OCI-LY3 (cell line): Measurements from ENCODE around the gene TAS2R41.

Experiments
- H2AFZ ChIP-seq: fragments of 200-600, 300-600 bp; shearing (Covaris generic); 2 replicates; pipeline ENCODE4 v1.6.0; 2014; ENCODE audit warnings: antibody characterized with exemption, low read depth, low read length
- H3K27ac ChIP-seq: fragments of 200-600, 300-600 bp; sonication (generic); 2 replicates; pipeline ENCODE4 v1.5.1; 2014; ENCODE audit warnings: mild to moderate bottlenecking, low read length, moderate library complexity, mixed read lengths
- H3K27me3 ChIP-seq: fragments of 200-600, 300-600 bp; sonication (generic); 2 replicates; pipeline ENCODE4 v1.6.1; 2014; ENCODE audit warnings: low read depth, low read length, mixed read lengths
- H3K36me3 ChIP-seq: fragments of 200-600, 300-600 bp; sonication (generic); replicated peaks from 2 replicates; pipeline ENCODE3; 2014; ENCODE audit warnings: low read depth, low read length, mixed read lengths
- H3K4me1 ChIP-seq: fragments of 300-600, 200-600 bp; sonication (generic); 2 replicates; pipeline ENCODE4 v1.6.1; 2014; ENCODE audit warnings: low read length, mixed read lengths
- H3K4me2 ChIP-seq: fragments of 200-600, 300-600 bp; sonication (generic); 2 replicates; pipeline ENCODE4 v1.6.1; 2014; ENCODE audit warnings: low read length, mixed read lengths
- H3K4me3 ChIP-seq: fragments of 300-600, 200-600 bp; sonication (generic); 2 replicates; pipeline ENCODE4 v1.5.1; 2014; ENCODE audit warnings: antibody characterized with exemption, mild to moderate bottlenecking, low read length, moderate library complexity
- H3K79me2 ChIP-seq: fragments of 300-600, 200-600 bp; shearing (Covaris generic); 2 replicates; pipeline ENCODE4 v1.6.1; 2014; ENCODE audit warnings: mild to moderate bottlenecking, low read length, mixed read lengths
- H3K9ac ChIP-seq: fragments of 300-600, 200-600 bp; shearing (Covaris generic); 2 replicates; pipeline ENCODE4 v1.6.0; 2014; ENCODE audit warnings: mild to moderate bottlenecking, low read length, moderate library complexity
- H3K9me3 ChIP-seq: fragments of 200-600, 300-600 bp; shearing (Covaris generic); 2 replicates; pipeline ENCODE4 v1.6.1; 2014; ENCODE audit warnings: low read length, mixed read lengths; ENCODE audit not compliant: insufficient read depth
- H4K20me1 ChIP-seq: fragments of 200-600, 300-600 bp; sonication (generic); 2 replicates; pipeline ENCODE4 v1.6.1; 2016; ENCODE audit warnings: low read length, mixed read lengths; ENCODE audit not compliant: insufficient read depth
- EZH2phosphoT487 ChIP-seq: fragments of 200-600 bp; shearing (Covaris generic); IDR thresholded peaks from 2 replicates; pipeline ENCODE4 v1.6.1; 2018; ENCODE audit warnings: antibody characterized with exemption, mixed run types, low read depth
- TF ChIP-seq, protein P1 (sequence below): fragments of 200-600, 300-600 bp; sonication (generic); IDR thresholded peaks from 2 replicates; pipeline ENCODE4 v1.5.1; 2014; ENCODE audit warnings: antibody characterized with exemption, low read length, low read depth

TAS2R41 gene

DNA sequence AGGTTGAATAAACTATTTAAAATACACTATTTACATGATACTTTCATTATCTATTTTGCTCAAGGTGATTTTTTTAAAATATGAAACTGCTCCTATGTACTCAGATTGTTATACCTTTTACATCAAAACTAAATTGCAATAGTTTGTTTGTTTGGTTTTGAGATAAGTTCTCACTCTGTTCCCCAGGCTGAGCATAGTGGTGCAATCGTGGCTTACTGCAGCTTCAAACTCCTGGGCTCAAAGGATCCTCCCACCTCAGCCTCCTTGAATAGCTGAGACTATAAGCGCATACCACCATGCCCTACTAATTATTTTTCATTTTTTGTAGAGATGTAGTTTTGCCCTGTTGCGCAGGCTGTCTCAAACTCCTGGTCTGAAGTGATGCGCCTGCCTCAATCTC lies 21.7 kb upstream of the TAS2R41 start:
- no peaks in the 10 kb centered on the region for H3K4me1 ChIP-seq
- H3K36me3 ChIP-seq = no peaks in the 10 kb centered on the region
- TF ChIP-seq, protein P1, sequence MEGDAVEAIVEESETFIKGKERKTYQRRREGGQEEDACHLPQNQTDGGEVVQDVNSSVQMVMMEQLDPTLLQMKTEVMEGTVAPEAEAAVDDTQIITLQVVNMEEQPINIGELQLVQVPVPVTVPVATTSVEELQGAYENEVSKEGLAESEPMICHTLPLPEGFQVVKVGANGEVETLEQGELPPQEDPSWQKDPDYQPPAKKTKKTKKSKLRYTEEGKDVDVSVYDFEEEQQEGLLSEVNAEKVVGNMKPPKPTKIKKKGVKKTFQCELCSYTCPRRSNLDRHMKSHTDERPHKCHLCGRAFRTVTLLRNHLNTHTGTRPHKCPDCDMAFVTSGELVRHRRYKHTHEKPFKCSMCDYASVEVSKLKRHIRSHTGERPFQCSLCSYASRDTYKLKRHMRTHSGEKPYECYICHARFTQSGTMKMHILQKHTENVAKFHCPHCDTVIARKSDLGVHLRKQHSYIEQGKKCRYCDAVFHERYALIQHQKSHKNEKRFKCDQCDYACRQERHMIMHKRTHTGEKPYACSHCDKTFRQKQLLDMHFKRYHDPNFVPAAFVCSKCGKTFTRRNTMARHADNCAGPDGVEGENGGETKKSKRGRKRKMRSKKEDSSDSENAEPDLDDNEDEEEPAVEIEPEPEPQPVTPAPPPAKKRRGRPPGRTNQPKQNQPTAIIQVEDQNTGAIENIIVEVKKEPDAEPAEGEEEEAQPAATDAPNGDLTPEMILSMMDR = no peak
- TF ChIP-seq EZH2phosphoT487 = no peak
- H3K9ac ChIP-seq = no peak overlapping the region
- H3K27ac ChIP-seq = no peak overlapping the region
- H2AFZ ChIP-seq = no peak overlapping the region
- H3K27me3 ChIP-seq = peaks cover 44% of the 10 kb centered on the region
- no peaks in the 10 kb centered on the region for H4K20me1 ChIP-seq
- no peaks in the 10 kb centered on the region for H3K9me3 ChIP-seq
- H3K4me3 ChIP-seq = no peak overlapping the region
- H3K4me2 ChIP-seq = no peak overlapping the region
- no peaks in the 10 kb centered on the region for H3K79me2 ChIP-seq

DNA sequence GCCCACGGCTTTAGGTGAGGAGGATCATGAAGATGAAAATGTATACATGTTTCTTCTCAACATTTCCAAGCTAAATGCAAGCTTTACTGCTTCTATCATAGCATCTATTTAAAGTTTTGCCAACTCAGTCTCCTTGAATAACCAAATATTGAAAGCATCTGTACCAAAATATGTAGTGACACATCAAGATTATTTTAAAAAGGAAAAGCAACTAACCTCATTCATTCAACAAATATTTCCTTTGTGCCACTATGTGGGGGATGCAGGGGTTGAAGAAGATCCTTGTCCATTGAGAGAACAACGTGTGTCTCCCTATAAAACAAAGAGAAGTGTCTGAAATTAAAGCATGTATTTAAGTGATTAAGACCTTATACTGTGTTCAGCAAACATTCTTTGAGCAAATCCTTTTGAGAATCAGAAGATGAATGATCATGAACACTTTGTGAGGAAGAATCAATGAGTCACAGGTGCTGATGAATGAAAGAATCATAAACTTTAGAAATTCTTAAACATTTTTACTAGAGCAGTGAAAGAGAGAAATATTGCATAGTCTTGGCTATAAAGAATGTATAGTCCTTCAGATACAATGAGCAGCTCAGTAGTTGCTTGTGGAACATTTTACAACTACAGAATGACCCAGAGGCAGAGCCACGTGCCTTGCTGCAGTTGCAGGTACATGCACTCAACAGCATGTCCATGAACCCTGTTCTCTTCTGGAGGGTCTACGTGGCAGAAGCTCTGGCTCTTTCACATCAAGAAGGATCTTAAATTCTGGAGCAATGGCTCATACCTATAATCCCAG lies 20.5 kb upstream of the TAS2R41 start:
- Histone ChIP-seq H3K27ac (no peak overlapping the region), H3K27me3 (peaks cover 32% of the 10 kb centered on the region), H4K20me1 (no peaks in the 10 kb centered on the region), H2AFZ (no peak overlapping the region), H3K4me2 (no peak overlapping the region), H3K36me3 (no peaks in the 10 kb centered on the region), H3K4me1 (no peaks in the 10 kb centered on the region), H3K9me3 (peaks cover 4% of the 10 kb centered on the region; the same call in 1 of the 2 replicates), H3K79me2 (no peaks in the 10 kb centered on the region), H3K9ac (no peak overlapping the region), H3K4me3 (no peak overlapping the region)
- TF ChIP-seq, protein P1 = no peak
- no peak for TF ChIP-seq EZH2phosphoT487

DNA sequence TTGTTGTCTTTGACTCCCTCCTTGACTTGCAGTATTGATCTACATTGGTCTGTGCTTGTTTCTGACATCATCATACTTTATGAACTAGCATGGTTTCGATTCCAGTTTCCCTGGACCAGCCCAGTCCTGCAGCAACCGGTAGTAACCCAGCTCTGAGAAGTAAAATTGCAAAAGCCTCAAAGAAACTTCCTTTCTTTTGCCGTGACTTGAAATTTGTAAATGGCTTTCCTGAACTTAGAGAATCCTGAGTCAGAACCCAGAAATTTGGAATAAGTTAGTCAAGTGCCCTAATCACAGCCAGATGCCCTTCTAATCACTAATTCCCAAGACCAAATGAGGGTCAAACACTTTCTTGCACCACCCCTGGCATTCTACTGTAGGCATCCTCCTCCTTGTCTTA lies 19.4 kb upstream of the TAS2R41 start:
- TF ChIP-seq, protein P1 = no peak
- no peak for TF ChIP-seq EZH2phosphoT487
- Histone ChIP-seq H3K36me3 (no peaks in the 10 kb centered on the region), H3K27me3 (peaks cover 24% of the 10 kb centered on the region), H2AFZ (no peak overlapping the region; the same call in 1 of the 2 replicates), H3K9me3 (peaks cover 6% of the 10 kb centered on the region; the same call in 1 of the 2 replicates), H3K27ac (no peak overlapping the region), H4K20me1 (no peaks in the 10 kb centered on the region), H3K4me3 (no peak overlapping the region), H3K79me2 (no peaks in the 10 kb centered on the region), H3K4me2 (no peak overlapping the region), H3K4me1 (no peaks in the 10 kb centered on the region), H3K9ac (no peak overlapping the region)

DNA sequence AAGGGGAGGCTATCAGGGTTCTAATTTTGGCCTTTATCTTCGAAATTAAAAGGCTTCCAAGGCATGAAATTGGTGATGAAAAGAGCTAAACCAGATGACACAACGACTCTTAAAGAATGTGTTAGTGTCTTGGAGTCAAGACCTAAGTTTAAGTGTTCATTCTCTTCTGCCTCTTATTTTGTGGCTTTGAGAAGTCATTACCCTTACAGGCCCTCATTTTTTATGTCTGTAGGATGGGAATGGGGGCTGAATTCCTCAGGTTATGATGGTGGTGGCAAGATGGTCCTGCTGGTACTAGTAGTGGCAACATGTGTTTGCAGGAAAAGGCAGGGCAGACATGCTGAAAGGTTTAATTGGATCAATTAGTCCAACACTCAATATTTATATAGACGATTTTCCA lies 19.0 kb upstream of the TAS2R41 start:
- Histone ChIP-seq H3K36me3 (no peaks in the 10 kb centered on the region), H3K79me2 (no peaks in the 10 kb centered on the region), H2AFZ (no peak overlapping the region; the same call in 1 of the 2 replicates), H4K20me1 (no peaks in the 10 kb centered on the region), H3K4me2 (no peak overlapping the region), H3K4me1 (peaks cover 4% of the 10 kb centered on the region; the same call in 1 of the 2 replicates), H3K4me3 (no peak overlapping the region), H3K9ac (no peak overlapping the region), H3K27ac (no peak overlapping the region), H3K9me3 (peaks cover 6% of the 10 kb centered on the region; the same call in 1 of the 2 replicates), H3K27me3 (peaks cover 22% of the 10 kb centered on the region)
- TF ChIP-seq, protein P1 = no peak
